ENCODE data around the gene PLEKHA5. TPM values are rescaled to one million over a fixed set of nuclear protein-coding genes. Genes with fewer than 3 reads are reported as not detected.

Gene PLEKHA5
- total RNA-seq, 1 donor from 2014 or later = 60.8 TPM

GRCh38 chr12:19148860-19149259 is 19.3 kb downstream of the PLEKHA5 start:
- no peak for TF ChIP-seq CTCF (IDR thresholded peaks at IDR 0.05; ENCODE audit: borderline replicate concordance)
- no peaks in the 10 kb centered on the region for H3K9me3 ChIP-seq (replicated peaks)
- no peak for DNase-seq
- H3K27me3 ChIP-seq (ENCODE audit: low read depth) = no peaks in the 10 kb centered on the region
- intact Hi-C loops (cut with micrococcal nuclease) = no loop called here
- no peak overlapping the region for H3K4me3 ChIP-seq
- H3K36me3 ChIP-seq = peaks cover 6% of the 10 kb centered on the region
- peaks cover 93% of the 10 kb centered on the region for H3K4me1 ChIP-seq
- H3K27ac ChIP-seq (replicated peaks) = peak overlapping the region; percentile 78

- Histone ChIP-seq H3K9me3 (replicated peaks) (no peaks in the 10 kb centered on the region), H3K27me3 (ENCODE audit: low read depth) (no peaks in the 10 kb centered on the region), H3K27ac (replicated peaks) (peak overlapping the region; percentile 78), H3K36me3 (peaks cover 6% of the 10 kb centered on the region), H3K4me3 (no peak overlapping the region), H3K4me1 (peaks cover 94% of the 10 kb centered on the region)
- no peak for DNase-seq
- no peak for TF ChIP-seq CTCF (IDR thresholded peaks at IDR 0.05; ENCODE audit: borderline replicate concordance)
- intact Hi-C loops (cut with micrococcal nuclease) = no loop called here
Observed at GRCh38 chr12:19150273-19150900, 20.9 kb downstream of the PLEKHA5 start.

GRCh38 chr12:19151298-19151697 is 21.8 kb downstream of the PLEKHA5 start:
- H3K27ac ChIP-seq (replicated peaks) = peak overlapping the region; percentile 78
- peaks cover 6% of the 10 kb centered on the region for H3K36me3 ChIP-seq
- H3K4me3 ChIP-seq = no peak overlapping the region
- no peak for TF ChIP-seq CTCF (IDR thresholded peaks at IDR 0.05; ENCODE audit: borderline replicate concordance)
- no peak for DNase-seq
- H3K27me3 ChIP-seq (ENCODE audit: low read depth) = no peaks in the 10 kb centered on the region
- no peaks in the 10 kb centered on the region for H3K9me3 ChIP-seq (replicated peaks)
- peaks cover 95% of the 10 kb centered on the region for H3K4me1 ChIP-seq
- intact Hi-C loops (cut with micrococcal nuclease) = no loop called here

- Histone ChIP-seq H3K27ac (replicated peaks) (peak overlapping the region; percentile 78), H3K27me3 (ENCODE audit: low read depth) (no peaks in the 10 kb centered on the region), H3K4me3 (no peak overlapping the region), H3K9me3 (replicated peaks) (no peaks in the 10 kb centered on the region), H3K36me3 (peaks cover 6% of the 10 kb centered on the region), H3K4me1 (peaks cover 95% of the 10 kb centered on the region)
- no peak for TF ChIP-seq CTCF (IDR thresholded peaks at IDR 0.05; ENCODE audit: borderline replicate concordance)
- no peak for DNase-seq
- intact Hi-C loops (cut with micrococcal nuclease) = no loop called here
Observed at GRCh38 chr12:19153396-19153795, 23.9 kb downstream of the PLEKHA5 start.

GRCh38 chr12:19154686-19155085 is 25.2 kb downstream of the PLEKHA5 start:
- Histone ChIP-seq H3K36me3 (peaks cover 2% of the 10 kb centered on the region), H3K4me1 (peaks cover 97% of the 10 kb centered on the region), H3K27ac (replicated peaks) (peak overlapping the region; percentile 78), H3K27me3 (ENCODE audit: low read depth) (no peaks in the 10 kb centered on the region), H3K9me3 (replicated peaks) (no peaks in the 10 kb centered on the region), H3K4me3 (no peak overlapping the region)
- intact Hi-C loops (cut with micrococcal nuclease) = no loop called here
- TF ChIP-seq CTCF (IDR thresholded peaks at IDR 0.05; ENCODE audit: borderline replicate concordance) = no peak
- DNase-seq = no peak
